ENCODE measurements around the gene NCOA7.
"Not testable (repeated sequence)": the region's sequence is repeated elsewhere in the genome, so short reads cannot be mapped to it uniquely, and the experiment has no call there.

NCOA7 gene

DNA sequence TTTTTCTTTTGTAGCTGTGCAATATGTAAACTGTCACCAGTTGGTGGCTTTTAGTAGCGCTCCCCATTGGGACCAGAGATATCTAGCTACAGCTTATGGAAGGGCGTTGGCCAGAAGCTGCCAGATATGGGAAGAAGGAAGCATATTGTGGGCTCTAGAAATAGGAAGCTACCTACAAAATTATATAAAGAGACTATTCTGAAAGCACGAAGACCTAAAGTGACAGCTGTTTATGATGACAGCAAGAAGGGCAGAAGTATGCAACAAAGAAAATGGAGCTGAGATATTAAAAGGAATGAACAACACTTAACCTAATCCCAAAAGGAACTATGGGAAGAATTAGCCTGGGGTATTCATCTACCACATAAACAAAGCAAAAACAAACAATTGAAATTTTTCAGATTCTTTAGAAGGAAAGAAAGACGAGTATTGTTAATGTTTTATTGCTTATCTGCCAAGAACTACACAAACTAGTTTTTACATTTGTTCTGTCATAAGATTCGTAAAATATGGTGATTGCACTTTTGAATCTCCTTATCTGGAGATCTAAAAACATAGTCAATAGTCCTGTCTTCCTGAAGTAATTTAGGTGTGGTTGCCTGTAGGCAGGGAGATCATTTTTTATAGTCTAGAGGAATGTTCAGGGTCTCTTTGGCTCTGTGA, 81.6 kb downstream of the NCOA7 start:
- no peak for FAIRE-seq

DNA sequence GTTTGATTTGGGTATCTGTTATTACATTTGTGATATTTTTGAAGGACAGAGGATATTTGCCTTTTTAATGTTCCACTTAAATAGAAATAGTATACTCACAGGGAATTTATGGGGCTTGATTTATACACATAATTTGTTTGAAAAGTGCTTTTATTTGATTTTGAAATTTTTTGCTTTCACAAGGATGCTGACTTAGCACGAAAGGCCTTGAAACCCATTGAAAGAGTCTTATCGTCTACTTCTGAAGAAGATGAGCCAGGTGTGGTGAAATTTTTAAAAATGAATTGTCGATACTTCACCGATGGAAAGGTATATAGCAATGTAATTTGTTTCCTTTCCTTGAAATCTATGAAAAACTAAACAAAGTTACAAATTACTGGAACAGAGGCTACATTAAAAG, 91.5 kb downstream of the NCOA7 start:
- no peak for FAIRE-seq

DNA sequence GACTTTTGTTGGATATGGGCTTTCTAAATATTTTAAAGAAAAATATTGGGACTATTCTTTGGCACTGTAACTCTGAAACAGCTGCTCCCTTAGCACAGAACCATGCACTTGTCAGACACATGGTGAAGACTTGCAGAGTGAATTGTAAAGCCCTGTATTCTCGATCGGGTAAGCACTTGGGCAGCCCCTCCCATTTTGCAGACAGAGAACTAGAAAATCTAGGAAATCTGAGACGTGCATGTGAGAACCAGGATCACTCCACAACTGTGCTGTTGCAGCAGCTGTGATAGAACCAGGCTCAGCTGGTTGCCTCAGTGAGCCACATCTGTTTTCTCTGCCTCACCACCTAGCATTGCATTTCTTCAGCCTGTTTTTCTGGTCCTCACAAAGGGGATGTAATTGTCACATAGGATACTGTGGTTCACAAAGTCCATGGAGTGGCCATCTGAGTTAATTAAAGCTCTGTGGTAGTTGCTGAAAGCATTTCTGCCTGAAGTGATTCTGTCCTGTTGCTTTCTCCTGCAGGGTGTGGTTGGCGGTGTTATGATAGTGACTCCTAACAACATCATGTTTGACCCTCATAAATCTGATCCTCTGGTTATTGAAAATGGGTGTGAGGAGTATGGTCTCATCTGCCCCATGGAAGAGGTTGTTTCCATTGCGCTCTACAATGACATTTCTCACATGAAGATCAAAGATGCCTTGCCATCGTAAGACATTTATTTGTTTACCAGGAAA, 94.0 kb downstream of the NCOA7 start:
- FAIRE-seq, result no peak

DNA sequence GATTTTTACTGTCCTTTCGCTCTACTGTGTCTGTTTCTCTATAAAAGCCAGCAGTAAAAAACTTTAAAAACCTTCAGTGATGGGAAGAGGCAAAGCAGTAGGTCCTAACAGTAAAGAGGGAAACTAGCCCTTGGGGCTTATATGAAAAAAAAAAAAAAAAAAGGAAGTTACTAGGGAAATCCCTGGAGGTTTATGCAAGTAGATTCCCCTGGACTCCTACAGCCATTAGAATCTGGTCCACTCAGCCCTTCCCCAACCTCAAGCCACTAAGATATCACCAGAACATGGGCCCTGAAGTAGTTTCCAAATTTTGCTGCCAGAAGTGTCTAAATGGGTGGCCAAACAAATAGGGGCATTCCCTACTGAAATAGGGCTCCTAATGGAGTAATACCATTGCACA, 95.3 kb downstream of the NCOA7 start:
- FAIRE-seq, result no peak

DNA sequence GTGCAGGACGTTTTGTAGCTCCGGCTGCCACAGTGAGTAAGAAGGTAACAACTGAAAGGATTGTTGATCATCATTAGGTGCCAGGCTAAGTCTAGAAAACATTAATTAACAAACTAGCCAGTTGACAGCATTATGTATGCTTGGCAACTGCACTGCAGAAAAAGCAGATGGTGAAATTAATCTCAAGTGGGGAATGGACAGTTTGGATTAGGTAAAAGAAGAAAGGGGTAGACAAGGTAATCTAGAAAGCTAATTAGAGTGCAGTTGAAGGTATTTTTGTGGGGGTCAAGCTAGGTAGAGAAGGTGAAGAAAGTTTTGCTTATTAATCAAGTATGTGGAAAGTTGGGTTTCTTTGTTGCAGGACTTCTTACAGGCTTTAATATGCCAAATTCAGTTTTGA, 96.2 kb downstream of the NCOA7 start:
- FAIRE-seq, result no peak

DNA sequence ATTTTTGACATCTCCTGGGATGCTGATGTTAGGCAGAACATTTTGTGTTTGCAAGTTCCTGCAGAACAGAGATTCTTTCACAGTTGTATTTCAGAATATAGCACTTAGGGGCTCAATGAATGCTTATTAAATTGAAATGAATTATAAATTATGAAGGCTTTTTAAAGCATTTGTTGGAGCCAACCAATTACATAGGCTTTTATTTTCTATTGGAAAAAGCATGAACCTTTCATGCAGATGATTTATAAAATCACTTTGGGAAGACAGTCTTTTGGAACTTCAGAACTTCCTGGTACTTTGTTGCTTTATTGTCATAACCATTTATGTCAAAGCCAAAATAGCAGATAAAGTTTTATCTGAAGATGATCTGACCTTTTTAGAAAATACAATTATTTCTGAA, 96.6 kb downstream of the NCOA7 start:
- FAIRE-seq, result no peak

DNA sequence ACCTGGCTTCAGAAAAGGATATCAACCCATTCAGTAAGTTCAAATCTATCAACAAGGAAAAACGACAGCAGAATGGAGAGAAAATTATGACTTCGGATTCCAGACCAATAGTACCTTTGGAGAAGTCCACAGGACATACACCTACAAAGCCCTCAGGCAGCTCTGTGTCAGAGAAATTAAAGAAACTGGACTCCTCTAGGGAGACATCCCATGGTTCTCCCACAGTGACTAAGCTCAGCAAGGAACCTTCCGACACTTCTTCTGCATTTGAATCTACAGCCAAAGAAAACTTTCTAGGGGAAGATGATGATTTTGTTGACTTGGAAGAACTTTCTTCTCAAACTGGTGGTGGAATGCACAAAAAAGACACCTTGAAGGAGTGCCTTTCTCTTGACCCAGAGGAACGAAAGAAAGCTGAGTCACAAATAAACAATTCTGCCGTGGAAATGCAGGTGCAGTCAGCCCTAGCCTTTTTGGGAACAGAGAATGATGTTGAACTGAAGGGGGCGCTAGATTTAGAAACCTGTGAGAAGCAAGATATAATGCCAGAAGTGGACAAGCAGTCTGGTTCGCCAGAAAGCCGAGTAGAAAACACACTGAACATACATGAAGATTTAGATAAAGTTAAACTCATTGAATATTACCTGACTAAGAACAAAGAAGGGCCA, 98.4 kb downstream of the NCOA7 start:
- FAIRE-seq, result no peak

DNA sequence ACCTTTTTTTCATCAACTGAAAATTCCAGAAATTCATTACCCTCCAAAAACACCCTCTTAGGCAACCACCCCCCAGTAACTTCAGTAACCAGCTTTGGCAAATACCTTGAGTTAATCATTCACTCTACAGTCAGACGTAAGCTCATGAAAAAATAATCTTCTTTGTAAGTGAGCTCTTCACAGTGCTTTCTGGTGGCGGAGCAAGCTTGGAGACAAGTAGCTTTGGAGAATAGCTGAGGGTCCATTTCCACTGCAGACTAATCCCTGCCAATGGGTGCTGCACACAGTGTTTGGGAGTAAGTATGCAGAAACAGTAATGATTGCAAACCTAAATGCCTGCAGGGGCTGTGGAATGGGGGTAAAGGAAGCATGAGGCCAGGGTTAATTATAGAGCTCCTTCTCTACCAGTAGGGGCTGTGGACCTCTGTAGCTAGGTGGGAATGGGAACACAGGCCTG, 109.0 kb downstream of the NCOA7 start:
- FAIRE-seq, result no peak

DNA sequence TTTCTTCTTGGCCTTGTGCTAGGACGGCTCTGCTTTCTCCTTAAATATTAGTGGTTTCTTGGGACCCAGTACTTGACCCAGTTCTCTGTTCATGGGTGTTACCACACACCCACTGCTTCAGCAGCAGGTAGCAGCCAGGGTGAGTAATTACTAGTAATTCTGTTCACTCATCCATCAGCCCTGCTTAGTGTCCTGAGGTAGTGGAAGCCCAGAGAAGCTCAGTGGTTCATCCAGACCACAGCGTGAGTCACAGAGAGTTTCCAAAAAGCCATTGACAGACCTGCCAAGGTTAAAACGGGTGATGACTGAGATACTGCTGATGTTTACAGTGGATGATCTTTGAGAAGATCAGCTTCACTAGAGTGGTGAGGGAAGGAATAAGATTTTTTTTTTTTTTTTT, 114.1 kb downstream of the NCOA7 start:
- no peak for FAIRE-seq

DNA sequence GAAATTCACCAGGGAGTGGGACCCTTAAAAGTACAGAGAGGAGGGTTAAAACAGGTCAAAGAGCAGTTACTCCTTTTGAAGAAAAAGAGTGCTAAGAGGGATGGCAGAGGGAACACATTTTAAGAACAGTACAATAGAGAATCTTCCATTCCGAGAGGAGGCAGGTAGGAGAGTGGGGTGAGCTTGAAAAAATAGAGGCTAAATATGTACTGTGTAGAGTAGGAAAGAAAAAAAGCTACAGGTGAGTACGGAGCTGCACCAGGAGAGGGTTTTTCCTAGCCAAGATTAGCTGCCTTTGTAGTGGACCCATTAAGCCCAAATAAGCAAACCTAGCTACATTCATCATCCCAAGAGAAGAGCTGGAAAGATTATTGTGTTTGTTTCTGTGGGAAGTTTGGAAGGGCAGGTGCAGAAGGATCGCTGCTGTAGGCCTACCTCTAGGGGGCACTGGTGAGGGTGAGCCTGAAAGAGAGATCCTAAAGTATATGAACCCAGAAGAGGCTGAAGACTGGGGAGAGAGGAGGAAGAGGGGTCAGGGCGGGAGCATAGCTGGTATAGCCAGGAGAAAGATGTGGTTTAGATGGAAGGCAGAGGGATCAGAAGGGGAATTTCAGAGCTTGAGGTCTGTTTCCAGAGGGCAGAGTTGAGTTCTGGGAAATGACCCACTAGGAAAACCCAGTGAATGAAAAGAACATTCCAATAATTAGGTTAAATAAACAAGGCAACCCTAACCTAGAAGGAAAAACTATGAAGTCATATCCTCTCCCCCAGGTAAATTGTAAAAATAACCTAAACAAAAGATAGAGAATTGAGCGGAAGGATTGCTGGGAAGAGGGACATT, 115.6 kb downstream of the NCOA7 start:
- FAIRE-seq, result no peak

DNA sequence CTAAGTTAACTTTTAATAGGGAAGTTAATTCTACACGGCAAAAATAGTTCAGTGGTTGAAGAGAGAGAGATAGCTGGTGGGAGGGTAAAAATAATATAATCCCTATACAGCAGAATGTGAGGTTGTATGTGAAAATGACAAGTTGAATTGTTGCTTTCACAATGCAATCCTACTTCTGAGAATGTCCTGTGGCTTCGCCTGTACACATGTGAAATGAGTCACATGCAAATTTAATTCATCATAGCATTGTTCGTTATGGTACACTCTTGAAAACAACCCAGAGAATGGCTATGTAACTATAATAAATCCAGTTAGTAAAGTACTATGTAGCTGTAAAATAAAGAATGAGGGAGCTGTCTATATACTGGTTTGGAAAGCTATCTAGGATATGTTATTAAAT, 119.8 kb downstream of the NCOA7 start:
- FAIRE-seq, result no peak

DNA sequence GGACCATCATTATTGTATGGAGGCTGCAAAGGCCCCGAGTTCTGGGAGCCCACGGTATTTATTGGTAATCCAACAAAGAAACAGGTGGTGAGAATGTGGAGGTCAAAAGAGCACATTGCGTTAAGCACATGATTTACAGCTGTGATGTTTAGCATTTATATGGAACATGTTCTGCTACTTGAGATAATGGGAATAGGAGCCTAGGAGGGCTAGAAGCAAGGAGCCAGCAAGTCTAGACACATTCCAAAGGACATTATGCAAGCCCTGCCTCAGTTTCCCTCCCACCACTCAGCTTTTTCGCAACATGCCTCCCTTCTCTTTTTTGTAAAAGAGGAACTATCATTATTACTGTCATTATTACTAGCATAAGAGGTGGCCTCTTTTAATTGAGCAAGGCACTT, 120.3 kb downstream of the NCOA7 start:
- FAIRE-seq, result not testable (repeated sequence)

DNA sequence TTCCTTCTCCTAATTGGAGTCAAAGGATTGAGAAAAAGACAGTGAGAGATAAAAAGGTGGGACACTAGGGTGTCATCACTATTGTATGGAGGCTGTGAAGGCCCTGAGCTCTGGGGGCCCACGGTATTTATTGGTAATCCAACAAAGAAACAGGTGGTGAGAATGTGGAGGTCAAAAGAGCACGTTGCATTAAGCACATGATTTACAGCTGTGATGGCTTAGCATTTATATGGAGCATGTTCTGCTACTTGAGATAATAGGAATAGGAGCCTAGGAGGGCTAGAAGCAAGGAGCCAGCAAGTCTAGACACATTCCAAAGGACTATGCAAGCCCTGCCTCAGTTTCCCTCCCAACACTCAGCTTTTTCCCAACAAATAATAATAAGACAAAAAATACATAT, 121.7 kb downstream of the NCOA7 start:
- FAIRE-seq, result not testable (repeated sequence)

DNA sequence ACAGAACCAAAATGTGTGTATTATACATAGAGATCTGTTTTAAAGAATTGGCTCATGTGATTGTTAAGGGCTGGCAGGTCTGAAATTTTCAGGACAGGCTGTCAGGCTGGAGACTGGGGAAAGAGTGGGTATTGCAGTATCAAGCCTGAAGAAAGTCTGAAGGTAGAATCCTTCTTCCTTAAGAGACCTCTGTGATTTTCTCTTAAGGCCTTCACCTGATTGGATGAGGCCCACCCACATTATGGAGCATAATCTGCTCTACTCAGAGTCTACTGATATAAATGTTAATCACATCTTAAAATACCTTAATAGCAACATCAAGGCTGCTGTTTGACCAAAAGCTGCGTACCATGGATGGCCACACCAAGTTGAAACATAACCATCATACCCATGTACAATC, 122.4 kb downstream of the NCOA7 start:
- FAIRE-seq, result no peak

DNA sequence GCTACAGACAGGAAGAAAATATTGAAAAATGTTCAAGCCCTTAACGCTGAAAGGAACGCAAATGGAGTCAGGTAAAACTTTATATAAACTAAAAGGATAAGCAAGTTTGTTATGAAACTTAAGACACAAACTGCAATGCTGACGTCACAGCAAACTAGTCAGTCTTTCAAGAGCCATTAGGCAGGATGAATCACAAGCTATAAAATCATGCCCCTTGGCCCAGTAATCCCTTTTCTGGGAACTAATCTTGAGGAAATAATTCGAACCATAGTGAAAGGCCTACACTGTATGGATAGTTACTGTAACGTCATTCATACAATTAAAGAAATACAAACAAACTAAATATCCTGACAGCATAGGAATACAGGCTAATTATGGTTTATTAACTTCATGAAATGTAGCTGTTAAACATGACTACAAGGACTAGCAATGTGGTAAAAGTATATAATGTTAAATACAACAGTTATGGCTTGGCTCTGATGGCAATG, 123.1 kb downstream of the NCOA7 start:
- no peak for FAIRE-seq

DNA sequence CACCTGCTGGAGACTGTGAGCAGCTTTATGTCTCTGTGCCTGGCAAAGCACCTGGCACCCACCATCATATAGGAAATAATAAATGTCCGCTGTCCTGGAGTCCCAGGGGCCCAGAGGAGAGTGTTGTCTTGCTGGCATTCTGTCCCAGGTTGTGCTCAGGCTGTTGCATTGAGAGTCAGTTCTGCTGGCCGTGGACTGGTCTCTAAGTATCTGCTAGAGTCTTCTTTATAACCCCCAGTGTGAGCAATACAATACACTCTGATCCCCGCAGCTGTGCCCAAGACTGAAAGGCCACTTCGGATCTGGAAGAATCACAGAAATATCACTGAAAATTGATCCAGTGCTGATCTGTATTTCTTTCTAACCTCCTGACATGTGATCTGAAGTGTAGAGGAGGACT, 127.5 kb downstream of the NCOA7 start:
- FAIRE-seq, result no peak

DNA sequence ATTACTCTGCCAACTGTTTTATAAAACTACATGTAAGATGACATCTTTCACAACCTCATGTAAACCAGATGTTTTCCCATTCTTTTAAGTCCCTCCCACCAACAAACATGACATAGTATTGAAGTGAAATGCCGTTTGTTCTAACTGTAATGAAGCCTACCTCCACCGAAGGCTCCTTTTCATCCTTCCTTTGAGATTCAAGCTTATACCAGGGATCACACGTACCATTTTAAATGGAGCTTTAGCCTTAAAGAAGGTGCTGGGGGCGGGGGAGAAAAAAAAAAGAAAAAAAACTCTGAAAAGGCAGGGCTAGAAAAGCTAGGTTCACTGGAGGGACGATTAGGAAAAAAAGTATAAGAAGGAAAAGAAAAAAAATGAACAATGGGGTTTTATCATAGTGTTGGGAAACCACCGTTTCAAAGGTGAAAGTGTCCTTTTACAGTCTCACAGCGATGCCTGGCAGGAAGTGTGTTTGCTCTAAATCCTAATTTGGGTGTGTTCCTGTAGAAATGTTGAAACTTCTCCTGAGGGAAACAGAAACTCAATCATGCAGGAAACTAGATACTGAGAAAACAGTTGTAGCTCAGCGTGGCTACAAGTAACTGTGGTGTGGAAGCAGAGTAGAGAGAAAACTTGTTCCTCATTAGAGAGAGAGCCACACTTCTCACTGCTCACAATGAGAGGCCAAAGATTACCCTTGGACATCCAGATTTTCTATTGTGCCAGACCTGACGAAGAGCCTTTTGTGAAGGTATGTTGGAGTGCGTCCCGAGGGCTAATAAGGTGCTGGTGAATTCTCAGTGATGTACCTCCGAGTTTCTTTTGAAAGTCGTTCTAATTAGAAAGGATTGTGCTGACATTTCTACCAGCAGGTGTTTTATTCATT, 128.2 kb downstream of the NCOA7 start:
- FAIRE-seq, result no peak

DNA sequence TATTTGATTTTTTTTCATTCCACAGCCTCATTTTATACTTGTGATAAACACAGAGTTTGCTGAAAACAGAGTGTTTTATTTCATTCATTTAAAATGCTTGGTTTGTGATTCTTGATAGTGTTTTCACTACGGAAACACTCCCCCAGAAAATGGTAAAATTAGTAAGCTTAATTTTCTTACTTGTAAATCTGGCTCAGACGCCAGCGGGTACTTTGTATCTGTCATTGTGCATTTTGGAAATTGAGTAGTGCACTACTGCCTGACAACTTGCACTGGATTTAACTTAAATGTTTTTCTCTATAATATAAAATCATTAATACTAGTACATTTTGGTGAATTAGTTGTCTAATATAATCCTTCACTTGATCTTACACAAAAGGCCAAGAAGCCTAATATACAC, 128.9 kb downstream of the NCOA7 start:
- no peak for FAIRE-seq

DNA sequence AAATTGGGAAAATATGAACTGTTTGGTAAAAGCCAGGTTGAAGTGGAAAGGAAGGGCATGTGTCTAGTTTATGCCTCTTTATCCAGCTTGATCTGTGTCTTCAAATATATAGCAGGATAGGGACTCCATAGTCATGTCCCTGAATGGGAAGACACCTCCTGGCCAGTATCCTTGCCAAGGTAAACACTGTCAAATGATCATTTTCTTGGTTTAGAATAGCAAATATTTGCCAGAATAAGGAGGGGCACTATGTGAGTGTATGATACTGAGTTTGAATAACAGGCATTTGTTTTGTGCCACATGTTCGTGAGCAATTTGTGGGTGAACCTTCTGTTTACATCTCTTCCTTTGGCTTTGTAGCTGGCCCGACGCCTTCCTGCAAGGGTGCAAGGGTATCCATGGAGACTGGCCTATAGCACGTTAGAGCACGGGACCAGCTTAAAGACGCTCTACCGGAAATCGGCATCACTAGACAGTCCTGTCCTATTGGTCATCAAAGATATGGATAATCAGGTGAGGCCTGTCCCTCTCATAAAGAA, 131.6 kb downstream of the NCOA7 start:
- no peak for FAIRE-seq

DNA sequence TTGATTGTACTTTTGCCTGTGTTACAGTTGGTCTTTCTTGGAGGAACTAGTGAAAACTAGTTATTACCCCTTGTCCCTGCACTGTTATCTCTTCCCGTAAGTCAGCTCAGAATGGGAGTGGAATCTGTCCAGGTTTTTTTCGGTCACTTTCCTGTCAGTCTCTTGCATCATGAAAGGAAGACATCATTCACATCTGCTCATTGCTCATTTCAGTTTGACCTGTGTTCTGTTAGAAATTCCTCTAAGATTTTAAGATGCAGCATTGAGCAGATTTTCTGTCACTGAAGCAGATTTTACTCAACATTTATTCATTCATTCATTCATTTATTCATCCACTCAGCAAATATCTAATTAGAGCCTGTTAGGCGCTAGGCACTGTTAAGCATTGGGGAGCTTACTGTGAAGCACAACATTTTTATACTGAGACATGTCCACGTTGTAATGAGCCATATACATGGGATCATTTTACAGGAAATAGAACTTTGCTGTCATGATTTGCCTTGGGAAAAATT, 132.7 kb downstream of the NCOA7 start:
- FAIRE-seq, result no peak

DNA sequence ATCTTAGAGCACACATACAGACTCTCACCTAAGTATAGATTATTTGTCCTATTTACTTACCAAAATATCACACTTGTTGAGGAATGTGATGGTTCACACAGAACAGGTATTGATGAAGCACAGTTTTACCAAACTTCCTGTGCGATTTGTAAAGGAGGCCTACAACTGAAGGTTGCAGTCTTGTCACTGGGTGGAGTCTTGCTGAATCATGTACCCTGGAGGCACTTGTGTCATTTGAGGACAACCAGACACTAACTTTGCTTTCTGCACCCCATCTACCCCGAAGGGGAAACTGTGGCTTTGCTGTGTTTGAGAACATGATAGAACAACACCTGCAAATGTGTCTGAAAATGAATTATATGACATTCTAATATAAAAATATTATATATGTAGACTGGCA, 133.4 kb downstream of the NCOA7 start:
- no peak for FAIRE-seq

Data from TTC549 (cell line).